Ramos (cell line): ENCODE measurements around the gene ATG13.

Experiments
- in situ Hi-C: fragments of 300-500 bp; cut with MboI; formaldehyde crosslinking; loops from one replicate; pipeline ENCODE4 v1.14.3; 2022; ENCODE audit warnings: low sequenced_read_pairs; ENCODE audit not compliant: unreplicated experiment

ATG13 gene

DNA sequence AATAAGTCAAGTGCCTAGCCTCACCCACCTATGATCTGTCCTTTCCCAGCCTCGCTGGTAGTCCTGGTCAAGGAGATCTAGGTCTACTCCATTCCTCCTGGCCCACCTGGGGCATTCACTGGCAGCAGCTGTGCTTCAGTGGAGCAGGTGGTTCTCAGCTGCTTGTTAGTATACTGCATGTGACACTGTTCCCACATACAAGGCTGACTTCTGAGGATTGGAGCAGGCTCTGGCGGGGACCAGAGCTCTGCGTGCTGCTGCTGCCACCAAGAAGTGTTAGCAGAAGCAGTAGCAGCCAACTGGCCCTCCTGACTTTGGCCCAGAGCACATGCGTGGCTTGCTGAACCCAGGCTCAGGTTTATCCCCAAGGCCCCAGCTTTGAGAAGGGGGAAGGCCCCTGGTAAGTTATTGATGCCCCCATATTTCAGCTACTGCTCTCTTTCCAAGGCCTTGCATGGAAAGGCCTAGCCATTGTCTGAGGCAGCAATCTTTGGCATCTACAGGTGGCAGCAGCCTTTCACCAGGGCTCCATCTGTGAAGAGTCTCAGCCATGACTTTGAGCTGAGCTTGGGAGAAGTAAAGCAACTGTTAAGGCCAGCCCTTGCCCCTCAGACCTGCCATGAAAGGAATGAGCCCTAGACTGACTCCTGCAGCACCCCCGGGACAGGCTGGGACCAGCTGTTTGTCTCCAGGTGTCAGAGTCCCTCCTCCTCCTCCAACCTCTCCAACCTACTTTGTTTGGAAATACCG lies 56.5 kb downstream of the ATG13 start:
- in situ Hi-C loops = no loop called here

DNA sequence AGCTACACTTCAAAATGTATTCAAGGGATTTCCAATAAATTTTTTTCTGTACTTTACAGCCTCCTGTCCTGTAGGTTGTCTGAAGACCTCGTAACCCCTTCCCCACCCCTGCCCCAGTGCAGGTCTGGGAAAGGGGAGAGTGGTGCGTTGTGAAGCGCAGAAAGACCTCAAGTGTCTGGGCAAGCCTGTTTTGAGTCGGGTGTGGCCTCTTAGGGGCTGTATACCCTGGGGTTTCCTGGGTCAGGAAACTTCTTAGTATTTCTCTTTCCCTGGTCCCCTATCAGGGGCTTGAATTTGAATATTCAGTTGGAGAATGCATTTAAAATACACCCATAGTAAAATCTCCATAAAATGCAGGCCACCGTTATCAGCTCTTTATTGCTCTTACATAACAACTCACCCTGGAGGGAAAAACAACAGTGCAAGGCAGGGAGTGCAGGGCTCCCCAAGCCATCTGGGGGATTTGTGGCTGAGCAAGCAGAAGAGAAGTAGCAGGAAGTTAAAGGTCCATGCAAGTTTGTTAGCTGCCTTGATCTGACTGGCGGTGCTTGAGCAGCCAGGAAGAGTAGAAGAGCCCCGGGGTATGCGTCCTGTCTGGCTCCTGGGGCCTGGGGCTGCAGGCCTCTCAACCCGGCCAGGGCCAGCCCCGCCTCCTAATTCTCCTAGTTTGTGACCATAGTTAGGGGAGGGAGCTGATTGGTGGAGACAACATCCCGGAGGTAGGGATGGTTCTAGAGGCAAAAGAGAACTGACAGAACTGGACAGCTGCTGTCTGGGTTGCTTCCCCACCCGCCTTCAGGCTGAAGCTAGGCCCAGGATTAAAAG lies 57.3 kb downstream of the ATG13 start:
- in situ Hi-C loops = no loop called here

DNA sequence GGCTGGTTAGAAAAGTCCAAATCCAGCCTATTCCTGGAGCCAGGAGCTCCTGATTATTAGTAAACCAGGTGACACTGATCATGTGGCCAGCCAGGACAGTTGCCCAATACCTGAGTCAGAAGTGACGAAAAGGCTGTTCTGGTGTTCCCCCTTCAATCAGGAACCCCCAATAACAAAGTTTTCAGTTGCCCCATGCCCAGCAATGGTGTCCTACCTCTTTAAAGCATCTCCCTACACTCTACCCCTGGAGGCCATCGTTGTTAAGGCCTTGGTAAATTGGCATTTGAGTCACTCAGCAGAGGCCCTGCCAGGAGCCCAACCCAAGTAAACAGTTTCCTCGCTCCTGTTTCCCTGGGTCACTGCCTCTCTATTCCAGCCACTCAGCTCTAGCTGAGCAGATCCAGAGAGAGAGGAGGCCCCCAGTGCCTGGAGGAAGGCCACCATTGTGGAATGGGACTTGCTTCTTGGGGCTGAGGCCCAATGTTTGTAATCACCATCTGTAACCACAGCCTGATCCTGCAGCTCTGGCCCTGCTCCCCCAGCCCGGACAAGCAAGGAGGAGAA lies 58.0 kb downstream of the ATG13 start:
- in situ Hi-C loops = no loop called here

DNA sequence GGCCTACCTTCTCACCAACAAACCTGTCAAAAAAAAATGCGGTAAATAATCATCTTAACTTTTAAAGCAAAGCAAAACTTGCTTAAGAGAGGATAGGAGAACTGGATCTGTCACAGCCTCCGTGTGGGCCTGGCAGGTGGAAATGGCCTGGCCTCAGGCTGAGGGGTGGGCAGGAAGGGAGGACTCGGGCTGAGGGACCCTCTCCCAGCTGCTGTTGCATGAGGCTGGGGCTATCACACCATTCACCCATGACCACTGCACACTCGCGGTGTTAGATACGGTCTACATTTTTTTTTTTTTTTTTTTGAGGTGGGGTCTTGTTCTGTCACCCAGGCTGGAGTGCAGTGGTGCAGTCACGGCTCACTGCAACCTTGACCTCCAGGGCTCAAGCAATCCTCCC lies 58.6 kb downstream of the ATG13 start:
- in situ Hi-C loops = no loop called here

DNA sequence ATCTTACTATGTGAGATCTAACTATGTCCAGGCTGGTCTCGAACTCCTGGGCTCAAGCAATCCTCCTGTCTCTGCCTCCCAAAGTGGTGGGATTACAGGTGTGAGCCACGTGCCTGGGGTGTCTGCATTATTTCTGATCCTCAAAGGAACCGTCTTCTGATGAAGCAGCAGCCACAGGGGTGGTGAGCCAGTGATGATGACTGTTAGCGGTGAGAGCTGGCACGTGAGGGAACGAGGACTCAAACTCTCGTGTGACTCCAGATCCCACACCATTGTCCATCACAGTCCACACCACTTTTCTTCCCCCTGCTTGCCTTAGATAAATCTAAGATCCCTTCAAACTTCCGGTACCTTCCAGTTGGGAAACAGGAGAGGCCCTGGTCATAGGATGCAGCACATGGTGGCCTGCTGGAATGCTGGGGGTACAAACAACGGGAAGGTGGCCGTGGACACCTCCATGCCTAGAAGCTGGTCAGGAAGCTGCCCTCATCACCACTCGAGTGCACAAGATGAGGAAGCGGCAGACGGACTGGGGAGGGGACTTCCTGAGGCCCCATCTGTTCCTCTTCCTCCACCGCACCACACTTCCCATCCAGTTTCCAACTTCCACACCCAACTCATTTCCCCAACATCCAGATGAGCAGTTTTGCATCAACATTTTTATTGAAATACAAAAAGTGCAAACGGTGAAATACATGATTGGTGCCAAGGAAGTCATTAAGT lies 59.2 kb downstream of the ATG13 start:
- in situ Hi-C loops = no loop called here

DNA sequence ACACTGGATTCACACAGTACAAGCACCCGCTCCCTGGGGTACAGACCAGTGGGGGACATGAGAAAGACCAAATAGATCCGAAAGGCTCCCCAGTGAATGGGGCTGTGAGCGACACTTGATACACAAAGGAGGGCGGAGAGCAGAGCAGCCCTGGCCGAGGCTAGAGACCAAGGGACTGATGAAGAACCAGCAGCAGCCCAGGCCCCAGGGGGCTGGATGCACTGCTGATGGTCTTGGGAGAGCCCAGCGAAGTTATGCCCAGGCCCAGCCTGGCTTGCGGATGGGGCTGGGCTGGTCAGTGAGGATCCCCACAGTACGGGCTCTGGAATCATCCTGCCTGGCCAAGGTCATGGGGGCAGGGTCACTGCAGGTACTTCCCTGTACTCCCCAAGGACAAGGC lies 59.8 kb downstream of the ATG13 start:
- in situ Hi-C loops = no loop called here

DNA sequence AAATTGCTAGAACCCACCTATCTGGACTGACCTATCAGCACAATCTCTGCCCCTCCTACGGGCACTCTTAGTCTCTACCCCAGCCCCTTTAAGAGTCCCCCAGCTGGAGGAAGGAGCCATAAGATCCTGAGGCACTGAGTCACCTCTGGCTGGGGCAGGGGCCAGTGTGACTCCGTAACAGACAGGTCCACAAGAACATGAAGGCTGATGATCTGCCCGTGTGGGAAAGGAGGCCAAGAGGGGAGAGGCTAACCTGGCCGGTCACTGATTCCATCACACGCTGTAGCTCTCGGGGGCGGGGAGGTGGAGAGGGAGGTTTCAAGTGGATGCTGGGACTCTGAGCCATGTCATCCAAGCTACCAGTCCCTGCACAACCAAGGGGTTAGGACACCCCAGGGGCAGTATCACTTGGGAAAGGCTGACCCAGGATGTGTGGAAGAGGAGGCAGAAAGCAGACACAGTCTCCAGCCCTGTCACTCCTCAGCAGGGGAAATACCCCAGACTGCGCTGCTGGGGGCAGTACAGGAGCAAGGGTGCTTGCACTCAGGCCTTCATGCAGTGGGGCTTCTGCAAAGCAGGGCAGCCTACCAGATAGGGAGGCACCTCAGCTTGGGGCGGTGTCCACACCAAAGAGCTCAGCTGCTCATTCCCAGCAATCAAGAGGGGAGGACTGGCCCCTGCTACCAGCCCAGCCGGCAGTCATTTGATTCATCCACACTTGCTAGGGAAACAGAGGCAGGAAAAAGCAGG lies 60.8 kb downstream of the ATG13 start:
- in situ Hi-C loops = no loop called here

DNA sequence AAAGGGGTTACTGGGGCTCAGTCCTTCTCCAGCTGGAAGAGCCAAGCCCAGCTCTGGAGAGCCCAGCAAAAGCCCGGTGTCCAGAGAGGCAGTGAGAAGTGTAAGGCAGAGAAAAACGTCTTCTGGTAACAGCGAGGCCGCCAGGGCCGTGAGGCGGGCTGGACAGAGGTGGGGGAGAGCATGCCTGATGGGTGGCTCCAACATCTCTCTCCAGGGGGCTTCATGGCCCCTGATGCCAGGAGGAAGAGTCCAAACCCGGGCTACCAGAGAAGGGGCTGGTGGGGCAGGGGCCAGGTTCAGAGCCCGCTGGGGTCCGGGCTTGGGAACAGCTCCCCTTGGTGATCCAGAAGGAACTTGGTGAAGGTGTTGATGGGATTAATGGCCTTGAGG lies 61.4 kb downstream of the ATG13 start:
- in situ Hi-C loops = no loop called here

DNA sequence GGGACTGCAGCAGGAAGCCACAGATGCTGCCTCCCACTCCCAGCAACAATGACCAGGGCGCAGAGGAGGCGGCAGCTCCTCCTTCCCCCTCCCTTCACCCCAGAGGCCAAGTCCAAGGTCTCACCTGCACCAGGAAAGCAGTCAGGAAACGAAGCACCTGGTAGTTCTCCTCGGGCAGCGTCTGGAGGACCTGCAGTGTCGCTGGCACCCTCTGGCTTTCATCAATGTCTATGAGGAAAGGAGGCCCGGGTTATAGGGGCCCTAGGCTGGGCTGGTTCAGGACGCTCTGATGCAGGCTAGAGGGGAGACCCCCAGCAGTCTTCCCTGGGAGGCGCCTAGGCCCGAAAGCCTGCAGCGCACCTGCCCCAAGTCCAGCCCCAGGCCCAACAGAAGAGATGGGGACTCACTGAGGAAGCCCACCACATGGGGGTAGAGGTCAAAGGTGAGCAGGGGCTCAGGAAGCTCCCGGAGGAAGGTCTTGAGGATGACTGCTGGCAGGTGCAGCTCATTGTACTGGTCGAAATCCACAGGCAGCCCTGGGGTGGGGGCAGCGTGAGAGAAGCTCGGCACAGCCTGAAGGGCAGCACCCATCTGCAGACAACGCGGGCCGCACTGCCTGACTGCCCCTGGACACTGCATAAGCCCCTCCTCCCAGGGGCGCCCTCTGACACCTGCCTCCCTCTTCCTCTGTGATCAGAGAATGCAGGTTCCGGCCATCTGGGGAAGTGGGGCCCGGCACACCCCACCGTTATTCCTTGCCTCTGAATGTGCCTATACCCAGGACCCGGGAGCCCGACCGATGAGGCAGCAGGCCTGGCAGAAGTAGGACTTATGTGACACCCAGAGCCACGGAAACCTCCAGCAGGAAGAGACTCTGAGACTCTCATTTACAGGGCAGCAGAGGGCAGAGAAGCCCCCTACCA lies 62.1 kb downstream of the ATG13 start:
- in situ Hi-C loops = no loop called here

DNA sequence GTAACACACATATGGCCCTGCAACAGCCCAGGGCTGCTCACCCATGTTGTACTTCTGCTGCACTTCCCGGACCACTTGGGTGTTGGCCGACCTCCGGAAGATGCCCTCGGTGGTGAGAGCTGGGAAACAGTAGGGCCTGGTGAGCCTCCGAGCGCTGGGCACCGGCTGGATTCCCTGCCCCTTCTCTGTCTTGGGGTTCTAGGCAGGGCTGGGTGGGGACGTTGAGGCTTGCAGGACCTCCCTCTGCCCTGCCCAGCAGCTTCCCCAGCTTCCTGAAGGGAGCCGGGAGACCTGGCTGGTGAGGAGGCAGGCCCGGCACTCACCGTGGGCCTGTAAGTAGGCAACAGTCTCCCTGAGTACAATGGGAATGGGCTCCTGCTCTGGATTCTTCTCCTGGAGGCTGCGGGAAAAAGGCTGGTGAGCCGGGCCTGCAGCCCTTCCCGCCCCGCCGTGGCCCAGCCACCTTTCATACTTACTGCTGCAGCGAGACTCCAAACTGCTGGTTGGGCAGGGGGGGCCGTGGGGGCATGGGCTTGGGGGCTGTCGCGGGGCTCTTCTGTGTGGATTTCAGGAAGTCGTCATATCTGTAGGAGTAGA lies 62.9 kb downstream of the ATG13 start:
- in situ Hi-C loops = no loop called here

DNA sequence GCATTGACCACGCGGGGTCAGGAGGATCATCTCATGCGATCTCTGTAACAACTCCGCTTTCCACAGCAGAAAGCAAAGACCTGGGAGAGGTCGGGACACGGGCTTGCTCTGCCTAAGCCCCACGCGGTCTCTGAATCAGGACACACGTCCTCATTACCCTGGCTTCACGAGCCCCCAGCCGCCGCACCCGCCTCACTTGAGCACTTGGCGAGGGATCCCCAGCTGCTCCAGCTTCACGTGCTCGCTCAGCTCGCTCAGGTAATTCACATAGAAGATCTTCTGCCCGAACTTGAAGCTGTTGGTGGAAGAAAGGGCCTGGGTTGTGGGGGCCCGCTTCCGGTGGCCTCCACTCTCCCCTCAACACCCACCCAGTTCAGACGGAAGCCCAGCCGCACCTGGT lies 63.5 kb downstream of the ATG13 start:
- in situ Hi-C loops = no loop called here

DNA sequence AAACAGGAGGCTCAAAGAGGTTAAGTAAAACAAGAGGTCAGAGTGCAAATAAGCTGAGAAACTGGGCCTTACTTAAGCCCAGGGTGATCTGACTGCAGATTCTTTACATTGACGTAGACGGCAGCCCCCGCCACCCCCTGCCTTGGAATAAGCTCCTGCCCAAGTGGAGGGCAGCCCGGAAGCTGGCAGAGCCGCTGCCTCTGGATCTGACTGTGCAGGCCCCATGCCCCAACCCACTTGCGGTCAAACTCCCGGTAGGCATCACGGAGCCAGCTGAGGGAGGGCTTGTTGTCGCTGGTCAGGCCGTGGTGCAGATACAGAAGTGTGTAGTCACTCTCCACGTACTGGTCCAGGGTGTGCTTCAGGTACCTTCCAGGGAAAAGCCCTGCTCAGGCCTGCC lies 64.5 kb downstream of the ATG13 start:
- in situ Hi-C loops = no loop called here

DNA sequence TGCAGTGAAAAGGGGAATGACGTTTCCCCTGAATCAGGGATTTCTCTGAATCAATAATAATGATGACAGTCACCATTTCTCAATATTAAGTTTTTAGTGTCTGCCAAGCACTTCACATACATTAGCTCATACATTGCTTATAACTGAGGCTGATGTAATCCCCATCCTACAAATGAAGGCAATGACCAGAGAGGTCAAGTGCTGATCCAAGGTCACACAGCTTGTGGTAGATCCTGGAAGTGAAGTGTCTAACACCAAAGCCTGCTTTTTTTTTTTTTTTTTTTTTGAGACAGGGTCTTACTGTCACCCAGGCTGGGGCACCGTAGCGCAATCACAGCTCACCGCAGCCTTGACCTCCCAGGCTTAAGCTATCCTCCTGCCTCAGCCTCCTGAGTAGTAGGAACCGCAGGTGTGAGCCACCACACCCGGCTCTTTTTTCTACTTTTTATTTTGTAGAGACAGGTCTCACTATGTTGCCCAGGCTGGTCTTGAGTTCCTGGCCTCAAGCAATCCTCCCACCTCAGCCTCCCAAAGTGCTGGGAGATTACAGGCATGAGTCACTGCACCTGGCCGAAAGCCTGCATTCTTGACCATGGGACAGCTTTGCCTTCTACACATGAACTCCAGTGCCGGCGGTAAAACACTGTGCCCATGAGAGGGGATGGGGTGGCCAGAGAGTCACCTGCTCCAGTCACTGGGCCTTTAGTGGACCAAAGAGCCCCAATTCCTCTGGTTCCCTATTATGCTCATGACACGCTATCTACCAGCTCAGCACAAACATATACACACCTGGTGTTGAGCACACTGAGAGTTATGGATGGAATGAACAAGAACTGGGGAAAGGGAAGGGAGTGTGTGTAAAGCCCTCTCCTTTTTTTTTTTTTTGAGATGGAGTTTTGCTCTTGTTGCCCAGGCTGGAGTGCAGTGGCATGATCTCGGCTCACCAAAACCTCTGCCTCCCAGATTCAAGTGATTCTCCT lies 65.7 kb downstream of the ATG13 start:
- in situ Hi-C loops = no loop called here

DNA sequence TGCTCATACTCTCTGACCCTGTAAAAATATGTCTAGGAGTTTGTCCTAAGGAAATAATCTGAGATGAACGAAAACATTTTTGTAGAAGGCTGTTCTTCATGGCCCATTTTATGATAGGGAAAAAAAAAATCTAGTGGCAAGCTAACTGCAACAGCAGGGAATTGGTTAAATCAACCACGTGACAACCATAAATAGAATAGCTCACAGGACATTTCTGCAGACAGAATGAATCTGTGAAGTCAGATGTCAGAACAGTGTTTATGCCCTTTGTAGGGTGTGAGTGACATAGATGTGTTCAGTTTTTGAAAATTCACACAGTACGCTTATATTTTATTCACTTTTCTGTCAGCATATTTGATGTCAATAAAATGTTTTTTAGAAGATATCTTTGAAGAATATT lies 67.0 kb downstream of the ATG13 start:
- in situ Hi-C loops = no loop called here

DNA sequence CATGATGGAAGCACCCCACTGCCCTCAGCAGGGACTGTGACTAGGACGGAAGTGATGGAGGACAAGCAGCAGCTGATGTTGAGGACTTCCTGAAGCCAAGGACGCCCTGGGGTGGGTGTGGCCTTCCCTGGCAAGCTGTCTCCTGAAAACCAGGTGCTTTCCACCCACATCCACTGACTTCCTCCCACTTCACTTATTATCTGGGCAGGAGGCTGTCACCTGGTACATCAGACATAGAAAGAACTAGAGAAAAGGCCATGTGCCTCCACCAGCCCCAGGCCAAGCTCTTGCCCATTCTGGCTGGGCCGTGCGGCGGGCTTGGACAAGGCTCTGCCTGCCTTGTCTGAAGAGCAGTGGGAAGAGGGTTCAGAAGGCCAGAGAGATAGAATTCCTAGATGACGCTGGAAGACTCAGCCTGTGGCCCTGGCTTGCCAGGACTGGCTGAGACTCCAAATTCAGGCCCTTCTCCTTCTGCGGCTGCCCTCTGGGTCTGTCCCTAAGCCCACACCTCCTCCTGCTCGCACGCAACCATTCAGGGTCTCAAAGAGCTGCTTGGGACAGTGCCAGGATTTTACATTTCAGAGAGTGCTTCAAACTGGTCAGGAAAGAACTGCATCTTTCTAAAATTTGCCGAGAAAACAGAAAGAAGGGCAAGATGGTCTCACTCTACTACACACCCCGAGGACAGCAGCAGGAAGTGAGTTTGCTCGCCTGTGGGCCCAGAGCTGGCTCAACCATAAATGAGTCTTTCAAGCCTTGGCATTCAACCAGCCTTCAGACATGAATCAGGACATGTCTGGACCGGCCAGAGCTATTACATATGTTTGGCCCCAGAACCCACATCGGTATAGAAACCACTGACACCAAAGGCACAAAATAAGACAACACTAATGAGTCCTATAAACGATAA lies 69.8 kb downstream of the ATG13 start:
- in situ Hi-C loops = no loop called here

DNA sequence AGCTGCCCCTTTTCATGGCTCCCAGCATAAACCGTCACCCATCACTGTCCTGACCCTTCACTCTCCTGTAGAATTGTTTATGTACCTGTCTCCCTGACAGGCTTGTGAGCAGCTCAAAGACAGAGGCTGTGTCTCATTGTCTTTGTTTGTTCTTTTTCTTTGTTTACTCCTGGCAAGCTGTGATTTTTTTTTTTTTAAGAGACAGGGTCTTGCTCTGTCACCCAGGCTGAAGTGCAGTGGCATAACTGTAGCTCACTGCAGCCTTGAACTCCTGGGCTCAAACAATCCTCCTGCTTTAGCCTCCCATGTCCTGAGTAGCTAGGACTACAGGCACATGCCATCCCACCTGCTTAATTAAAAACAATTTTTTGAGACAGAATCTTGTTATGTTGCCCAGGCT lies 73.3 kb downstream of the ATG13 start:
- in situ Hi-C loops = no loop called here

DNA sequence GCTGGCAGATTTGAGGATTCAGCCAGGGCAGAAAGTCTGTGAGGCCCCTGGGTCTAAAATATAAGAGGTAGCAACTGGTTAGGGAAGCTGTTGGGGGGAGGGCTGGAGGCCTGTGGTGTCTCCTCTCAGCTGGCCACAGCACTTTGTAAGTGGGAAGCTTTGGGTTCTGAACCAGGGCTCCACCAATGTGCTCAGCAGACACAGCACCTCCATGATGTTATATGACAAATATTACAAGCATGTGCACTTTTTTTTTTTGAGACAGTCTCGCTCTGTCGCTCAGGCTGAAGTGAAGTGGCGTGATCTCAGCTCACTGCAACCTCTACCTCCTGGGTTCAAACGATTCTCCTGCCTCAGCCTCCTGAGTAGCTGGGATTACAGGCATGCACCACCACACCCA lies 75.1 kb downstream of the ATG13 start:
- in situ Hi-C loops = no loop called here
